ENCODE data around the gene MEF2B.

DNA sequence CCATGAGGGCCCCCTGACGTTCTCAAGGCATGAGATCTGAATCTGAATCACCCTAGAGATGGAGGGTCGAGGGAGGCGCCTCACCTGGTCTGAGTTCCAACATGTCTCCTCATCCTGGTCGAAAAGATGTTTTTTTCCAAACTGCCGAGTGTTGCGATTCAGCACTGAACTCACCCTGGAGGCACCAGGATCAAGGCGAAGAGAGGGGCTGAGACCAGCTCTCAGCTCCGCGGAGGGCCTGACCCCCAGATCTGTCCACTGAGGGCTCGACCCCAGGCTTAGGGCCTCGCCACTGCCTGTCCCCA is 32.6 kb upstream of the MEF2B start:
- TF ChIP-seq, protein P1, sequence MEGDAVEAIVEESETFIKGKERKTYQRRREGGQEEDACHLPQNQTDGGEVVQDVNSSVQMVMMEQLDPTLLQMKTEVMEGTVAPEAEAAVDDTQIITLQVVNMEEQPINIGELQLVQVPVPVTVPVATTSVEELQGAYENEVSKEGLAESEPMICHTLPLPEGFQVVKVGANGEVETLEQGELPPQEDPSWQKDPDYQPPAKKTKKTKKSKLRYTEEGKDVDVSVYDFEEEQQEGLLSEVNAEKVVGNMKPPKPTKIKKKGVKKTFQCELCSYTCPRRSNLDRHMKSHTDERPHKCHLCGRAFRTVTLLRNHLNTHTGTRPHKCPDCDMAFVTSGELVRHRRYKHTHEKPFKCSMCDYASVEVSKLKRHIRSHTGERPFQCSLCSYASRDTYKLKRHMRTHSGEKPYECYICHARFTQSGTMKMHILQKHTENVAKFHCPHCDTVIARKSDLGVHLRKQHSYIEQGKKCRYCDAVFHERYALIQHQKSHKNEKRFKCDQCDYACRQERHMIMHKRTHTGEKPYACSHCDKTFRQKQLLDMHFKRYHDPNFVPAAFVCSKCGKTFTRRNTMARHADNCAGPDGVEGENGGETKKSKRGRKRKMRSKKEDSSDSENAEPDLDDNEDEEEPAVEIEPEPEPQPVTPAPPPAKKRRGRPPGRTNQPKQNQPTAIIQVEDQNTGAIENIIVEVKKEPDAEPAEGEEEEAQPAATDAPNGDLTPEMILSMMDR (IDR thresholded peaks at IDR 0.05), result no peak
- no peak for TF ChIP-seq EP300 (IDR thresholded peaks at IDR 0.05)
- no peak for TF ChIP-seq POLR2AphosphoS5 (IDR thresholded peaks at IDR 0.05)
